NCI-H226 (cell line): Measurements from ENCODE around the gene RBM38.

Source experiments
- DNase-seq: peaks from one replicate; pipeline ENCODE4 v3.0.0-alpha.2; 2015

The RBM38 gene

GRCh38 chr20:57391439-57392301 lies 474 bp downstream of the RBM38 start:
- no peak for DNase-seq

GRCh38 chr20:57392512-57393271 lies 1.5 kb downstream of the RBM38 start:
- no peak for DNase-seq

- DNase-seq, result no peak
These were observed 2.3 kb downstream of the RBM38 start for GRCh38 chr20:57393321-57394120.

GRCh38 chr20:57394121-57395082 lies 3.2 kb downstream of the RBM38 start:
- DNase-seq, result no peak

- DNase-seq, result no peak
These were observed 4.1 kb downstream of the RBM38 start for GRCh38 chr20:57395111-57395966.

GRCh38 chr20:57396212-57396983 lies 5.2 kb downstream of the RBM38 start:
- no peak for DNase-seq

- no peak for DNase-seq
These were observed 5.9 kb downstream of the RBM38 start for GRCh38 chr20:57396984-57397692.

GRCh38 chr20:57397693-57398108 lies 6.5 kb downstream of the RBM38 start:
- DNase-seq, result no peak

GRCh38 chr20:57398231-57398821 lies 7.1 kb downstream of the RBM38 start:
- DNase-seq, result no peak

- no peak for DNase-seq
These were observed 7.8 kb downstream of the RBM38 start for GRCh38 chr20:57398901-57399535.

- no peak for DNase-seq
These were observed 8.5 kb downstream of the RBM38 start for GRCh38 chr20:57399587-57400155.

GRCh38 chr20:57400231-57400701 lies 9.1 kb downstream of the RBM38 start:
- no peak for DNase-seq

- DNase-seq, result no peak
These were observed 9.8 kb downstream of the RBM38 start for GRCh38 chr20:57400821-57401564.

- DNase-seq, result no peak
These were observed 10.3 kb downstream of the RBM38 start for GRCh38 chr20:57401565-57401918.

GRCh38 chr20:57402206-57403125 lies 11.3 kb downstream of the RBM38 start:
- no peak for DNase-seq

- no peak for DNase-seq
These were observed 12.0 kb downstream of the RBM38 start for GRCh38 chr20:57403216-57403615.
